HG02973 (cell line): ENCODE measurements around the gene PPP1R8.
A peak's percentile ranks its signal among the peaks of the same experiment; 100 is the strongest.
"Not testable (repeated sequence)": the region's sequence is repeated elsewhere in the genome, so short reads cannot be mapped to it uniquely, and the experiment has no call there.

Experiments
- ATAC-seq: cut with Tn5 transposase; IDR thresholded peaks from one replicate; pipeline ENCODE4 v1.9.1; 2021; ENCODE audit warnings: moderate library complexity; ENCODE audit not compliant: unreplicated experiment

The PPP1R8 gene

GRCh38 chr1:27869719-27870085, 39.1 kb downstream of the PPP1R8 start:
- no peak for ATAC-seq

DNA sequence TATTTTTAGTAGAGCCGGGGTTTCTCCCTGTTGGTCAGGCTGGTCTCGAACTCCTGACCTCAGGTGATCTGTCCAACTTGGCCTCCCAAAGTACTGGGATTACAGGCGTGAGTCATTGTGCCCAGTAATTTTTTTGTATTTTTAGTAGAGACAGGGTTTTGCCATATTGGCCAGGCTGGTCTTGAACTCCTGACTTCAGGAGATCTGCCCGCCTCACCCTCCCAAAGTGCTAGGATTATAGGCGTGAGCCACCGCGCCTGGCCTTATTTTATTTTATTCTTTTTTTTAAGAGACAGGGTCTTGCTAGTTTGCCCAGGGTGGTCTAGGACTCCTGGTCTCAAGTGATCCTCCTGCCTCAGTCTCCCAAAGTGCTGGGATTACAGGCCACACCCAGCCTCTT, 40.5 kb downstream of the PPP1R8 start:
- not testable (repeated sequence) for ATAC-seq

- peak; percentile 35 for ATAC-seq
Measured at GRCh38 chr1:27872059-27872801, 41.6 kb downstream of the PPP1R8 start, which contains the start of gene THEMIS2. TSS of gene THEMIS2 (plus strand) at chr1:27872544. CDS start at chr1:27872572, 28 bp downstream.

DNA sequence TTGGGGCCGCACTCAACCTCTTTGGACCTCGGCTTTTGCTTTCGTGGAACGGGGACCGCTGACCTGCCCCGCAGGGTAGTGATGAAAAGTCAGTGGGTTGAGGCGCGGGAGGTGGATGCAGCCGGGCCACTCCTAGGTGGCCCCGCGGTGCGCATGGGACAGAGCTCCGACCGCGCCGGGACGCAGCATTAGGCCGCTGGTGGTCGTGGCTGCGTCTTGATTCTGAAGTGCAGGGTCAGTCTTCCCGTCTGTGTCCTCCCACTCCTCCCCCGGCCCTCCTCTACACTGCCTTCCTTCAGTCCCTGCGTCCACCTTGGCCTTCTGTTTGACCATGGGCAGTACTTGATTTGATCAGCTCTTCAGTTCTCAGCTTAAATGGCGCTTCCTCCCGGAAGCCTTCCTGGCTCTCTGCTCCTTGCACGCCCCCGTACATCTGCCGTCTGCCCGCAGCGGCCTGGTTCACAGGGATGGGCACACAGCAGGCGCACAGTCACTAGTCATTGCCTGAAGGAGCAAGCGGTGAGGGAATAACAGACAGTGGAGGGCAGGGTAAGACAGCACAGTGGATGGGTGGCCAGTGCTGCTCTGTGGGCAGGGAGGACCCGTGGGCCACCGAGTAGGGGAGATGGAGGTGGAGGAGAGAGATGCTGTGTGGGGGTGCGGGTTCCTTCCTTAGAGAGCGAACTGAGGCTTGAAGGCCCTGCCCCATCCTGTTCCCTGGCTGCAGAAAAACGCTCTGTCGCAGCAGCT, 42.4 kb downstream of the PPP1R8 start:
- ATAC-seq: no peak

- ATAC-seq: no peak
Measured at GRCh38 chr1:27873671-27874384, 43.2 kb downstream of the PPP1R8 start.

GRCh38 chr1:27876341-27877114, 45.9 kb downstream of the PPP1R8 start:
- ATAC-seq: no peak

DNA sequence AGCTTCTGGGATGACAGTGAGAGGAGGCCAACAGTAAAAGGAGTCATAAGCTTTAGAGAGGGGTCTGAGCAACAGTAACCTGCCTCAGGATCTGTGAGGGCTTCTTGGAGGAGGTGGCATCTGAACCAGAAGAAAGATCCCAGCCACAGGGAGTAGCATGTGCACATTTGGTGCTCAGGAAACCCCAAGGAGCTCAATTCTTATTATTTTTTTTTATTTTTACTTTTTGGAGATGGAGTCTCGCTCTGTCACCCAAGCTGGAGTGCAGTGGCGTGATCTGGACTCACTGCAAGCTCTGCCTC, 46.5 kb downstream of the PPP1R8 start:
- no peak for ATAC-seq

- no peak for ATAC-seq
Measured at GRCh38 chr1:27878039-27878438, 47.5 kb downstream of the PPP1R8 start.

GRCh38 chr1:27878787-27879335, 48.3 kb downstream of the PPP1R8 start:
- no peak for ATAC-seq

- ATAC-seq: no peak
Measured at GRCh38 chr1:27879374-27880082, 48.9 kb downstream of the PPP1R8 start.

DNA sequence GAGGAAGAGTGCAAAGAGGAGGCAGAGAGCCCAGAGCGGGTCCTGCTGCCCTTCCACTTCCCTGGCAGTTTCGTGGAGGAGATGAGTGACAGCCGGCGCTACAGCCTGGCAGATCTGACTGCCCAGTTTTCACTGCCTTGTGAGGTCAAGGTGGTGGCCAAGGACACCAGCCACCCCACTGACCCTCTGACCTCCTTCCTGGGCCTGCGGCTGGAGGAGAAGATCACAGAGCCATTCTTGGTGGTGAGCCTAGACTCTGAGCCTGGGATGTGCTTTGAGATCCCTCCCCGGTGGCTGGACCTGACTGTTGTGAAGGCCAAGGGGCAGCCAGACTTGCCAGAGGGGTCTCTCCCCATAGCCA, 51.9 kb downstream of the PPP1R8 start:
- ATAC-seq: no peak

DNA sequence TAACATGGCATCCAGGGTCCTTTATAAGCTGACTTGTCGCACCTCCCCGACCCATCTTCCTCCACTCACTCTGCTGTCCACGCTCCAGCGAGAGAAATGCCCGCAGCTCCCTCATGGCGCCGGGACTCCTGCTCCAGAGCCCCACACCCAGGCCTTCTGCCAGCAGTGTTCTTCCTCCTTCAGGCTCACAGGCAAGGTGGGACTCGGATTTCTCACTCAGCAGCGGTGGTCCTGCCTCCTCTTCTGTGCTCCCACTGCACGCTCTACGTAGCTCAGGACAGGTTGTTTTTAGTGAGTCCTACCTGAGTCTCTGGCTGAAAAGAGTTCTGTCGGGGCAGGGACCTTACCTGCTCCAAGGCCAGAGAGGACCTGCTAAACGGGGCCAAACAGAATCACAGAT, 53.0 kb downstream of the PPP1R8 start:
- ATAC-seq: no peak

- ATAC-seq: peak; percentile 43
Measured at GRCh38 chr1:27884006-27884954, 53.7 kb downstream of the PPP1R8 start.

GRCh38 chr1:27885114-27885528, 54.5 kb downstream of the PPP1R8 start:
- no peak for ATAC-seq

DNA sequence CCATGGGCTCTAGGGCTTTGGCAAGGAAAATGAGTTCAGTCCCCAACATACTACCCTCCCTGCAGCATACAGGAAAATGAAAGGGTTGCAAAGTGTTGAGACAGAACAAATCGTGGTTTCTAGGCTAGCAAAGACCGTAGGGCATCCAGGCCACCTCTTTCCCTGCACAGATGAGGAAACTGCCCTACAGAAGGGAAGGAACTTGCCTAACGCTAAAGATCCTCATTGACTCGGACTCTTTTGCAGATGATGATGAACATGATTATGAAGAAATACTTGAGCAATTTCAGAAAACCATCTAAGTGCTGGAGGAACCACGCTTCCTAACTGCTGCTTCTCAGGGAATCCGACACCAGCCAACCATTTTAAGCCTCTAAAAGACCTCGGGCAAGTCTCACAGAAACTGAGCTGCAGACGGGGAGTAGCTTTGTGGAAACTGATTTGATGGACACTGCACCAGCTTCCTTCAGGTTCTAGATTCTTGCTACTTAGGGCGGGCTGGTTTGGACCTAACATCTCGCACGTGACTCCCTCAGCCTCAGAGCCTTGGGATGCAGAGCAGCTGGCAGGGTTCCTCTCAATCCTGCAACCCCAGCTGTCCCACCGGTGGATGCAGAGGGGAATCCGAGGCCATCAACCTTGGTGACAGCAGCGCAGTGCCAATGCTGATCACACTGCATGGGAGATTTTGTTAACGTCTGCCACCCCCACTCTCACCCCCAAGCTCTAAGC, 55.2 kb downstream of the PPP1R8 start:
- no peak for ATAC-seq

- ATAC-seq: no peak
Measured at GRCh38 chr1:27886353-27886679, 55.7 kb downstream of the PPP1R8 start.

DNA sequence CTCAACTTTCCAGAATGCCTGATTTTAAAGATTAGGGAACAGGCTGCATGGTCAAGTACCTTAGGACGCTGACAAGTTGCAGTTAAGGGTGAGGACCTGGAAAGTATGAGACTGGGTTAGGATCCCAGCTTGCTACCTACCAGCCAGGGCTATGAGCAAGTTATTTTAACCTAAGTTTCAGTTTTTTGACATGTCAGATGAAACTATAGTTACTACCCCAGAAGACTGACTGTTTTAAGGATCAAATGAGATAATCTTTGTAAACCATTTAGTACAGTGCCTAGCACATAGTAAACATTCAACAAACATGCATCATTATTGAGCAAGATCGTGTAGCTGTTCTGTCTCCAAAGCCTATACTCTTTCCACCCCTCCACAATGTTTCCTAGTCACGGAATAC, 56.2 kb downstream of the PPP1R8 start:
- ATAC-seq: no peak

DNA sequence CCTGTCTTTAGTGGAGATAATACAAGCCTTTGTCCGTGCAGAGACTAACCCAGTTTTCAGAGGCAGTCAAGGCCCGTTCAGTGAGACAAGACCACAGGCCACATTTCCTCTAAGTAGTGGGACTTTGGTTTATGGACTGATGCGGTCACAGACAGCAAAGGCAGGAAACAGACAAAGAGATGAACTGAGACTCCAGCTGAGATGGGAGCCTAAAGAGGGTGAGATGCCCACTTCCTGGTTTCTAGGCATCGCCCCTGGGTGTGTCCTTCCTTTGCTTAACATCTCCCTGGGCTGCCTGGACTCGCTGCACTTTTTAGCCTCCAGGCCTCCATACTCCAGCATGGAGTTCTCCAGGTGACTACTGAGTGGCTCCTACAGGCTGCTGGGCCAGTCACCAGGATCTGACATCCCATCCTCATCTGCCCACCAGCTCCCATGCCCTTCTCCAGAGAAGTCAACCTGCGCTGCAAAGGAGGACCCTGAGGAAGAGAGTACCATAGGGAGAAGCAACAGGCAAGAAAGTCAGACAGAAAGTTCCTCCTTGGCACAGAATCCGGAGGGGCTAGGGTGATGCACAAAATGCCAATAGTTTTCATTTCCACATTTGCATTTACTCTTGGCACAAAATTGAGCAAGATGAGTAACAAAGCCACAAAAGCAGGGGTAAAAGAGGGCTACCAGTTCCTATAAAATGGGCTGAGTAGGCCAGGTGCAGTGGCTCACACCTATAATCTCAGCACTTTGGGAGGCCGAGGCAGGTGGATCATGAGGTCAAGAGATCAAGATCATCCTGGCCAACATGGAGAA, 56.8 kb downstream of the PPP1R8 start:
- ATAC-seq: no peak
